ENCODE results near the gene NKTR.

Gene NKTR

DNA sequence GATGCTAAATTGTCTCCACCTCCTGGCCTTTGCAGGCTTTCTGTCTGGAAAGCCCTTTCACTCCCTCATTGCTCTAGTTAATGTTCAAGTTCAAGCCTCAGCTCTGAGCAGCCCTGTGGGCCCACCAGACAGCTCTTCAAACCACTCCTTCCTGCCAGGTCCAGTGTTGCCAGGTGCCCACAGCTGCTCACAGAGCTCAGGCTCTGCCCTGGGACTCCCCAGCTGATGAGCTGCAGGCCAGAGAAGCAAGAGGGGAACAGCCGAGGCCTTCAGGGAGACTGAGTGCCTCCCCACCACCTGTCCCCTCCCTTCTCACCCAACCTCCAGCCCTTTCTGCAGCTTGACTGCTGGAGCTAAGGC, 51.7 kb downstream of the NKTR start:
- H3K9ac ChIP-seq, result no peak overlapping the region

GRCh38 chr3:42652611-42653302, 52.3 kb downstream of the NKTR start:
- no peak for TF ChIP-seq CTCF (conservative IDR thresholded peaks at IDR 0.05; ENCODE audit: low read depth, low read length)
- no peak overlapping the region for H3K4me3 ChIP-seq (IDR thresholded peaks at IDR 0.05; ENCODE audit: insufficient read depth, low read depth, low read length)
- H3K27me3 ChIP-seq (ENCODE audit: insufficient read depth, low read depth), result no peaks in the 10 kb centered on the region
- no peaks in the 10 kb centered on the region for H3K4me1 ChIP-seq (ENCODE audit: low read depth, poor library complexity, severe bottlenecking)
- no peaks in the 10 kb centered on the region for H4K20me1 ChIP-seq (ENCODE audit: insufficient read depth)
- no peak overlapping the region for H2AFZ ChIP-seq (ENCODE audit: low read depth)
- no peak overlapping the region for H3K27ac ChIP-seq
- H3K79me2 ChIP-seq (ENCODE audit: insufficient read depth, low read depth), result no peaks in the 10 kb centered on the region
- H3K36me3 ChIP-seq (ENCODE audit: insufficient read depth), result no peaks in the 10 kb centered on the region
- H3K9ac ChIP-seq, result no peak overlapping the region
- H3K4me2 ChIP-seq, result no peak overlapping the region

More for the DNA sequence above, 51.7 kb downstream of the NKTR start:
- no peak overlapping the region for H2AFZ ChIP-seq (ENCODE audit: low read depth)
- H3K27me3 ChIP-seq (ENCODE audit: insufficient read depth, low read depth), result no peaks in the 10 kb centered on the region
- no peak overlapping the region for H3K4me2 ChIP-seq
- no peaks in the 10 kb centered on the region for H4K20me1 ChIP-seq (ENCODE audit: insufficient read depth)
- H3K79me2 ChIP-seq (ENCODE audit: insufficient read depth, low read depth), result no peaks in the 10 kb centered on the region
- TF ChIP-seq CTCF (conservative IDR thresholded peaks at IDR 0.05; ENCODE audit: low read depth, low read length), result no peak
- H3K27ac ChIP-seq, result no peak overlapping the region
- no peaks in the 10 kb centered on the region for H3K36me3 ChIP-seq (ENCODE audit: insufficient read depth)
- H3K4me1 ChIP-seq (ENCODE audit: low read depth, poor library complexity, severe bottlenecking), result no peaks in the 10 kb centered on the region
- H3K4me3 ChIP-seq (IDR thresholded peaks at IDR 0.05; ENCODE audit: insufficient read depth, low read depth, low read length), result no peak overlapping the region

DNA sequence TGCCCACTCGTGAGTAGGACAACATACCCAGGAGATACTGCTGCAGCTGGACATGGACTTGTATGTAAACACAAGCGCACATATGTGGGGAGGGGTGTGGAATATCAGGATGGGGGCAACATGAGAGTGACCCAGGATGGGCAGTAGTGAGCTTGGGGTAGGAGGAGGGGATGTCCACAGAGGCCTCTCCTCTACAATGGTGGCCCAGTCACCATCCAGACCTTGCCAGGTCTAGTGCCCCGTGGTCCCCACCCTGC, 52.7 kb downstream of the NKTR start:
- Histone ChIP-seq H3K27me3 (ENCODE audit: insufficient read depth, low read depth) (no peaks in the 10 kb centered on the region), H3K27ac (no peak overlapping the region), H3K4me1 (ENCODE audit: low read depth, poor library complexity, severe bottlenecking) (no peaks in the 10 kb centered on the region), H4K20me1 (ENCODE audit: insufficient read depth) (no peaks in the 10 kb centered on the region), H3K4me2 (no peak overlapping the region), H3K79me2 (ENCODE audit: insufficient read depth, low read depth) (no peaks in the 10 kb centered on the region), H3K9ac (no peak overlapping the region), H3K4me3 (IDR thresholded peaks at IDR 0.05; ENCODE audit: insufficient read depth, low read depth, low read length) (no peak overlapping the region), H3K36me3 (ENCODE audit: insufficient read depth) (no peaks in the 10 kb centered on the region), H2AFZ (ENCODE audit: low read depth) (no peak overlapping the region)
- no peak for TF ChIP-seq CTCF (conservative IDR thresholded peaks at IDR 0.05; ENCODE audit: low read depth, low read length)

DNA sequence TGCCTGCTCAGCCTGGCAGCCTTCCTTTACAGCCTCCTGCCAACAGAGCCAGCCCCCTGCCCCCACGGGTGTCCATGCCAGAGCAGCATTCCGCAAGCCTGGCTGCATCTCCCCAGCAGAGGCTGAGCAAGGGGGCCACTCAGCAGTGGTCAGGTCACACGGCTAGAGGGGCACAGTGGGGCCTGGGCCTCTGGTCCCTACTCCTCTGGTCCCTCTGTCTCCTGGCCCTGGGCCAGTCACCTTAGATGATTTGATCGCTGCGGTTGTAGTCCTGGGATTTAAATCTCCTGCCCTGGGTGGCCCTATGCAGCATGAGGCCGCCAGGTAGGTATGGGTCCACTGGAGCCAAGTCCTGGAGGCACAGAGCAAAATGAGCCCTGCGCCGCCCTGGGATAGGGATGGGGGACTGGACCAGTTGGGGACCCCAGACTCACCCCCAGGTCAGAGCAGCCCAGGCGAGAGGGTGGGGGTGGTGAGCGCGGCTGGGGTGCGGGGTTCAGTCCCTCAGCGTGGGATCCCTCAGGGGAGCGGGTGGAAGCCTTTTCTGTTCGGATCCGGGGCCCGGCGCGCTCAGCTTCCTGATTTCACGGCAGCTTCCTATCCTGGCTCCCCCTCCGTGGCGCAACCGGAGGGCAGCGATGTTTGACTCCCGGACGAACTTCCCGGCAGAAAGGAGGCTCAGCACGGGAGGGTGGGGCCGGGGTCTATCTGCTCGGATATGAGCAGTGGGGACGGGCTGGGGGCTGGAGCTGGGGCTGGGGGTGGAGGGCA, 53.3 kb downstream of the NKTR start, which contains the start of gene ZBTB47:
Gene ZBTB47 (plus strand): TSS at position 138 of the 771 bp plus-strand sequence. CDS start 4,659 bp downstream, outside the sequence.
- Histone ChIP-seq H3K9ac (no peak within 1 kb of the TSS), H3K4me1 (ENCODE audit: low read depth, poor library complexity, severe bottlenecking) (no peaks in the 10 kb centered on the region), H4K20me1 (ENCODE audit: insufficient read depth) (no peaks in the 10 kb centered on the region), H3K4me2 (no peak within 1 kb of the TSS), H3K36me3 (ENCODE audit: insufficient read depth) (no peaks in the 10 kb centered on the region), H3K27ac (no peak within 1 kb of the TSS), H3K4me3 (IDR thresholded peaks at IDR 0.05; ENCODE audit: insufficient read depth, low read depth, low read length) (no peak within 1 kb of the TSS), H2AFZ (ENCODE audit: low read depth) (no peak within 1 kb of the TSS; the same call in 1 of the 2 replicates), H3K27me3 (ENCODE audit: insufficient read depth, low read depth) (no peaks in the 10 kb centered on the region), H3K79me2 (ENCODE audit: insufficient read depth, low read depth) (no peaks in the 10 kb centered on the region)
- no peak for TF ChIP-seq CTCF (conservative IDR thresholded peaks at IDR 0.05; ENCODE audit: low read depth, low read length)
